GM21786 (cell line): ENCODE data around the gene SNX10.
A peak's percentile ranks its signal among the peaks of the same experiment; 100 is the strongest.

Experiments used
- ATAC-seq: cut with Tn5 transposase; IDR thresholded peaks from one replicate; pipeline ENCODE4 v1.9.1; 2021; ENCODE audit not compliant: unreplicated experiment

Gene SNX10

DNA sequence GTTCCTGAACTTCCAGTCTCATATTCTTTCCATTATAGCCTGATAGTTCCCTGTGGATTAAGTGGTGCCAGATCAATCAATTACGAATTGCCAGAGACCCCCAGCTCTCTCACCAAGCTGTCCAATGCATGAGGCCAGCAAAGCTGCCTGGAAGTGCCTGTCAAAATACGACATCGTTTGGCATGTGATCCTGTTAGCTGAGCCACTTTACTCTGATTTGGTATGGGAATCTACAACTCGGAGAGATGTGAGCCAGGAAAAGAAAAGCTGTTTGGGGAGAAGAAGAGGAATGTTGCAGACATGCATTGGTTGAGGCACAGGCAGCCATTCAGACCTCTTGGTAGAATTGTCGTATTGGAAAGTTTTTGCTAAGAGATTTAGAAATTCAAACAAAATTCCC is 3.9 kb downstream of the SNX10 start:
- no peak for ATAC-seq

DNA sequence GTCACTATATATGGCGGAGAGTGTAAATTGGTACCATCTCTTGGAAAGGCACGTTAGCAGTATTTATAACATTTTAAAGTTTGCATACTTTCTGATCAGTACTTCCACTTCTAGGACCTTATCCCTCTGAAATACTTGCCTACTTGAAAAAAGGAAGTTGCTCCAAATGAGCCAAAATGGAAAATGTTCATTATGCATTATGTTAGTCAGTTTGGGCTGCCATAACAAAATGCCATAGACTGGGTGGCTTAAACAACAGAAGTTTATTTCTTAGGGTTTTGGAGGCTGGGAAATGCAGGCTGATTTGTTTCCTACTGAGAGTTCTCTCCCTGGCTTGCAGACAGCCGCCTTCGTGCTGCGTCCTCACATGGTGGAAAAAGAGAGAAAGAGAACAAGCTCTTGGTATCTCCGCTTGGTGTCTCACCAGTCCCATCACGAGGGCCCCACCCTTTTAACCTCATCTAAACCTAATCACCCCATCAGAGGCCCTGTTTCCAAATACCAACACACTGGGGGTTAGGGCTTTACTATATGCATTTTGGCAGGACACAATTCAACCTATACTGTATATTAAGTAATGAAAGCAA is 6.9 kb downstream of the SNX10 start:
- ATAC-seq, result no peak

- ATAC-seq, result peak; percentile 62
Observed at GRCh38 chr7:26305090-26305868, 13.6 kb downstream of the SNX10 start.

DNA sequence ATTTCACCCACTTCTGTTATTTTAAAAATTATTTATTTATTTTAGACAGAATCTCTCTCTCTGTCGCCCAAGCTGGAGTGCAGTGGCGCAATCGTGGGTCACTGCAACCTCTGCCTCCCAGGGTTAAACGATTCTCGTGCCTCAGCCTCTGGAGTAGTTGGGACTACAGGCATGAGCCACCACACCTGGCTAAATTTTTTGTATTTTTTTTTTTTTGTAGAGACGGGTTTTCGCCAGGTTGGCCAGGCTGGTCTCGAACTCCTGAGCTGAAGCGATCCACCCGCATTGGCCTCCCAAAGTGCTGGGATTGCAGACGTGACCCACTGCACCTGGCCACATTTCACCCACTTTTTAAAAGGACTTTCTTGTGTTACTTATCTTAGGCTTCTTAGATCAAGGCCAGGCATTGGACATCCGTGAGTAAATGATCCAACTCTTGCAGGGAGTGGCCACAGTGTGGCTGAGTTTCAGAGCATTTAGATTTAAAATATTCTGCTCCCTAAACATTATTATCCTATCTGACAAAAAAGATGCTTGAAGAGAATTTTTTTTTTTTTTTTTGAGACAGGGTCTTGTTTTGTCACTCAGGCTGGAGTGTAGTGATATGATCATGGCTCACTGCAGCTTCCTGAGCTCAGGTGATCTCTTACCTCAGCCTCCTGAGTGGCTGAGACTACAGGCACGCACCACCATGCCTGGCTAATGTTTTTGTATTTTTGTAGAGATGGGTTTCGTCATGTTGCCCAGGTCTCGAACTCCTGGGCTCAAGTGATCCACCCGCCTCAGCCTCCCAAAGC is 14.4 kb downstream of the SNX10 start:
- no peak for ATAC-seq

GRCh38 chr7:26306790-26307189 is 15.1 kb downstream of the SNX10 start:
- ATAC-seq, result no peak

- ATAC-seq, result no peak
Observed at GRCh38 chr7:26307226-26307625, 15.6 kb downstream of the SNX10 start.

DNA sequence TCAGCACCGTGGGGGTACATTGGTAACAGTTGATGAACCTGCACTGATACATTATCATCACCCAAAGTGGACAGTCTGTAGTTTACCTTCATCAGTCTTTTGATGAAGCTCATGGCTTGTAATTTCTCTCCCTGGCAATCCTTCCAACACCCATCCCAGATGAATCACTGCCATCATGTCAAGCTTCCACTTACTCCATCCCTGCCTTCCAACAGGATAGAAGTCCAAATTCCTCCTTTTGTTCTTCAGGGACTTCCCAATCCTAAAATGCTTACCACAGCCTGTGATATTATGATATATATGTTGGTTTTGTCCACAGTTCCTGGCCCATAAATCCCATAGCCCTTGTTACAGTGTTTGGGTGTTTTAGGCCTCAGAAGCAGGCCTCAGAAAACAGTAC is 16.1 kb downstream of the SNX10 start:
- no peak for ATAC-seq

DNA sequence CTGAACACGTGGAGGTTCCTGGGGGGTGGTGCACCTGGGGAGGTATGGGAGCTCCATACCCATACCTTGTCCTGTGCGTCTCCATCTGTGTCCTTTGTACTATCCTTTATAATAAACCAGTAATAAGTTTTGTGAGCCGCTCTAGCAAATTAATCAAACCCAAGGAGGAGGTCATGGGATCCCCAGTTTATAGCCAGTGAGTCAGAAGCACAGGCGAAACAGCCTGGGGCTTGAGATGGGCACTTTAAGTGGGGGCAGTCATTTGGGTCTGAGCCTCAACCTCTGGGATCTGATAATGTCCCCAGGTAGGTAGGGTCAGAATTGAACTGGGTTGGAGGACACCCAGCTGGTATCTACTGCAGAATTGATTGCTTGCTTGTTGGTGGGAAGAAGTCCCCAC is 16.9 kb downstream of the SNX10 start:
- no peak for ATAC-seq

DNA sequence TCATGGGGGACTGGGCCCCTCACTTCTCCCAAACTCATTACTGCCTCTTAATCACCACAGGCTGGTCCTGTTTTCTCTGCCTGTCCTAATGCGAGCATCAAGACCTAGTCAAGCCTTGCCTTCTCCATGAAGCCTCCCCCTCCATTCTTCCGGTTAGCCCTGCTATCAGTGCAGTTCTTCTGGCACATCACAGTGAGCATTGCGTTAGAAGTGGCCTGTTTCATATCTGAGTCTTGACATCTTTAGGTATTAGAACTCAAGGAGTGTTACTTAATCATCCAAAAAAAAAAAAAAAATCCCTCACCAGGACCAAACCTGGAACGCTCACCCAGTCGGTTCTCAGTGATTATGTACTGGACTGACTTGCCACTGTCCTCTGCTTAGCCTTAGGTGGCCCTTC is 17.4 kb downstream of the SNX10 start:
- ATAC-seq, result no peak

GRCh38 chr7:26311798-26312197 is 20.1 kb downstream of the SNX10 start:
- no peak for ATAC-seq

DNA sequence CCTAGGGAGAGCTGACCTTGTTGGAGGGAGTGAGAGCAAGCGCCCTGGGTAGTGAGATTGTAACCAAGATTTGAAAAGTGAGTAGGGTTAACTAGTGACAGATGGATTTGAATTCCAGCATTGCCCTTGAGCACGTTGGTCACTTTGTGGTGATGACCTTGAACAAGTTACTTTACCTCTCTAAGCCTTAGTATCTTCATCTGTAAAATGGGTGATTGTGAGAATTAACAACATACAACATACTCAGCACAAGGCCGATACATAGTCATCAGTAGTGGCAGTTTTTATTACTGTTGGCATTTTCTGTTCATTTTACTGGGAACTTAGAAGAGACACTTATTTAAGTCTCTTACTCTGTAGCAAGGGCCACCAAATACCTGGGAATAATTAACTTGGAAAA is 25.5 kb downstream of the SNX10 start:
- no peak for ATAC-seq

DNA sequence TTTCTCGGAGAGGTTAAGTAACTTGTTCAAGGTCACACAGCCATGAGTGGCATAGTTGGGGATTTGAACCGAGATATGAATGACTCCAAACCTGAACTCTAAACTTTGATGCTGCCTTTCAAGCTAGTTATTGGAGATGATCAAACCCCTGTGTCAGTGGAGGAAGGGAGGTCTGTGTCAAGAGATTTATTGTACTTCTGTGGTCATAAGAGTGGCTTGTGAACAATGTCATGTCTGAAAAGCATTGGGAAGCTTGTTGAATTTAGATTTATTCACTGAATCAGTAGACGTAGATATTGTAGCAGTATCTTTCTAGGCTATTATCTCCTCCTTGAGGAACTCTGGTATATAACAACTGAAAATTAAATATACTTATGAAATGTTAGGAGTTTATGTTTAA is 27.3 kb downstream of the SNX10 start:
- no peak for ATAC-seq

DNA sequence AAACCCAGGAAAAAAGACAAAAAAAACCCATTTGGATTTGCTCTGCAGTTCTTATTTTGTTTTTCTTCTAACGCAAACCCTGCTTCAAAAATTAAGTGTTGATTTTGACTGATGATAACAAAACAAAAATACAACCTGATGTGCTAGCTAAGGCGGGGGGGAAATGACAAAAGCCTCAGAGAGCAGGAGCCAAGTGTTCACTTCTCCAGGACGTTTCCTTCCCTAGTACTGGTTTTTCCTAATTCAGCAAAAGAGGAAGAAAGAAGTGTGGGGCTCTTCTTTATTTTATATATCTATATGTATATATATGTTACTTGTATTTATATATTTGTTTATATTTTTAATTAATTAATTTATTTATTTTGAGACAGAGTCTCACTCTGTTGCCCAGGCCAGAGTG is 28.0 kb downstream of the SNX10 start:
- ATAC-seq, result no peak

- ATAC-seq, result no peak
Observed at GRCh38 chr7:26320878-26321277, 29.2 kb downstream of the SNX10 start.

DNA sequence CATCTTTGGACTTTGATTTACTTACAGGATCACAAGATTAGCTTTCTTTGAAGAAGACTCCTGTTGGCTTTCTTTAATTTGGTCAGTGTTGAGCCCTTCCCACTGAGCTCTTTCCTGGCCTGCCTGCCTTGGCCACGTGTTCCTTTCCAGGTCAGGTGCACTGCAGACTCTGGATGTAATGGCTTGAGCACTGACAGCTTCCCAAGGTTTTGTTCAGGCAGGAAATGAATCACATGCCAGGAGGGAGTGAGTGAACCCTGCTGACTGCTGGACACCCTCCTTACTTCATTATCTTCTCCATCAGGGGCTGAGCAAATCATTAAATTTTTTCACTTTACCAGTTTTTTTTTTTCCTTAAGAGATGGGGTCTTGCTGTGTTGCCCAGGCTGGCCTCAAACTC is 29.8 kb downstream of the SNX10 start:
- no peak for ATAC-seq

- ATAC-seq, result no peak
Observed at GRCh38 chr7:26326211-26326610, 34.5 kb downstream of the SNX10 start.

DNA sequence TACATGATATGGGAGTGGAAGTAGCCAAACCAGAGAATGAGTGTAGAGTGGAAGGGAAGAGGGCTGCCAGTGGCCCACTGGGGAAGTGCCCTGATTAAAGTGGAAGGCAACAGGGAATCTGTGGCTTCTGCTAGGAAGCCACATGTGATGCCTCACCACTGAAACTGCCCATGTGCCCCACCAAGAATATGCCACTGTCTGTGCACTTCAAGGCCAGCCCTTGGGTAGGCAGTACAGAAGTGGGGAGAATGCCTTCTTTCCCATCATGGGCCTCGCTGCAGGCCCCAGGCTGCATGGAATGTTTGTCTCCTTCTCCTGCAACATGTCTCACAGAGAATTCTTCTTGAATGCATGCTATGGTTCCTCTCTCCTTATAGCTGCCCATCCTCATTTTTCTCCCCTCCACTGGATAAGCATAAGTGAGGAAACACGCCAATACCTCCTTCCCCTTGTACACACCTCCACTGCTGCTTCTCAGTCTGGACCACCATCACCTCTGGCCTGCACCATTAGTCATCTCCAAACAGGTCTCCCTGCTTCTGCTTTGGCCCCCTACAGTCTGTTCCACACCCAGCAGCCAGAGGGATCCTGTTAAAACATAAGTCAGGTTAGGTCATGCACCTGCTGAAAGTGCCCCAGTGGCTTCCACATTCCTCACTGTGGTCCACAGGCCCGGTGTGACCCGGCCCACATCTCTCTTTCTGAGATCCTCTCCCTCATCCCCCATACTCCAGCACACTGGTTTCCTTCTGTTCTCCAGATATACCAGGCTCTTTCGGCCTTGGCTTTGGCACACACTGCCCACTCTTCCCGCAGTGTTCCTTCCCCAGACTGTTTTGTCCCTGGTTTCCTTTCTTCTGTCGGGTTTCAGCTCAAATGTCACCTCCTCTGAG is 37.1 kb downstream of the SNX10 start:
- no peak for ATAC-seq

DNA sequence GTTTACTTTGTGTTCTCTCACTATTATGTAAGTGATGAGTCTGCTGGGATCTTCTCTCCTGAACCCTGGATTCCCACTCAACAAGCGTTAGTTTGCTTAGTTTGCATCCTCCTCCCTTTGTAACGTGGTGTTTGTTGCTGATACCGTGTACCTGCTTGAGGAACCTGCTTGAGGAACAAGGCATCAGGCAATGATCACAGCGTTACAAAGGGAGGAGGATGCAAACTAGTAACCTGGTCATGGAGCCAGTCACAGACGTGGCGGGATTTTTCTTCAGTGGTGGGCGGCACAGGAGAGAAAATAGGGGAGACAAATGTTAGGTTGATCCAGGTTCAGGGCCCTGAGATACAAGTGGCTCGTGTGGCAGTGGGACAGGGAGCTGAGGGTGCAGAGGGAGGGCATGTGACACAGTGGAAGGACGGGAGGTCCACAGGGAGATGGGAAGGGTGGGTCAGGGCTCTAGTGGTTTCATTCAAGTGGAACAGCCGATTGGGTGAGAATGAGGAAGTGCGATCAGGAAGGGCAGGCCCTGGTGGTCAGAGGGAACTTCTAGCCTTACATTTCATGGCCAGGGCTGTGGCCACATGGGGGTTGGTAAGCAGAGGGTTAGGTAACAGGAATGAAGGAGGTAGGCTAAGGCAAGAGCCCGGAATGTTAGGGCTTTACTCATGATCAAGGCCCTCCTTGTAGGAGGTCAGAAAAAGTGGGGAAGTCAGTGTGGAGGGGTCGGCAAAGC is 38.0 kb downstream of the SNX10 start:
- peak; percentile 54 for ATAC-seq

DNA sequence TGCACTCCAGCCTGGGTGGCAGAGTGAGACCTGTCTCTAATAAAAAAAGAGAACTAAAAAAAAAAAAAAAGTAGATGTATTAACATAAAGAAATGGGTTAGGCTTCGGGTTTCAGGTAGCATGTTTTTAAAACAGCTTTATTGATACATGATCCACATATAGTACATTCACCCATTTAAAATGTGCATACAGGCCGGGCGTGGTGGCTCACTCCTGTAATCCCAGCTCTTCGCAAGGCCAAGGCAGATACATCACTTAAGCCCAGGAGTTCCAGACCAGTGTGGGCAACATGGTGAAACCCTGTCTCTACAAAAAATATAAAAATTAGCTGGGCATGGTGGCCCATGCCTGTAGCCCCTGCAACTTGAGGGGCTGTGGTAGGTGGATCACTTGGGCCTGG is 39.5 kb downstream of the SNX10 start:
- no peak for ATAC-seq

GRCh38 chr7:26331789-26332188 is 40.1 kb downstream of the SNX10 start:
- ATAC-seq, result no peak
